Measurements from ENCODE around the gene RAPH1.
"Not testable (repeated sequence)": the region's sequence is repeated elsewhere in the genome, so short reads cannot be mapped to it uniquely, and the experiment has no call there.

Gene RAPH1

DNA sequence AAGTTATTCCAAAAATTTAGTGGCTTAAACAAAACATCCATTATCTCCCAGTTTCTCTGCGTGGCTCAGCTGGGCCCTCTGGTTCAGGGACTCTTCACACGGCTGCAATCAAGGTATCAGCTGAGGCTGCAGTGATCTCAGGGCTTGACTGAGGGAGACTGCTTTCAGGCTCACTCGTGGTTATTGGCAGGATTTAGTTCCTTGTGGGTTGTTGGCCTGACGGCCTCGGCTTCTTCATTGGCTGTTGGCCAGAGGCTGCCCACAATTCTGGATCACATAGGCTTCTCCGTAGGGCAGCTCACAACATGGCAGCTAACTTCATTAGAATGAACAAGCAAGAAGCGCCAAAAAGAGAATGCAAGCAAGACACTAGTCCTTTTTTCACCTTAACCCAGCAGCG lies 116.8 kb downstream of the RAPH1 start:
- no peak for DNase-seq

DNA sequence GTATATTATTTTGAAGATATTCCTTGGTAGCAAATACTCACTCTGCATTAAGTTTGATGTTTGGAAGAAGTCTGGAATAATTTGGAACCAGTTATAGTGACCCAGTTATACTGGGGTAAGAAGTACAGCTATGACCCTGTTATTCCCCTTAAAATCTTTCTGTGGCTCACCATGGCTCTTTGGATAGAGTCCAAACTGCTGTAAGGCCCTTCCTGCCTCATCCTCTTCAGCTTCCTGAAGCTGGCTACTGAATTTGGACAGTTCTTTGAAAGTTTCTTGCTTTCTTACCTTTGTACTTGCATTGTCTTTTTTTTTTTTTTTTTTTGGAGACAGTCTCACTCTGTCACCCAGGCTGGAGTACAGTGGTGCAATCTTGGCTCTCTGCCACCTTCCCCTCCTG lies 121.3 kb downstream of the RAPH1 start:
- no peak for DNase-seq

DNA sequence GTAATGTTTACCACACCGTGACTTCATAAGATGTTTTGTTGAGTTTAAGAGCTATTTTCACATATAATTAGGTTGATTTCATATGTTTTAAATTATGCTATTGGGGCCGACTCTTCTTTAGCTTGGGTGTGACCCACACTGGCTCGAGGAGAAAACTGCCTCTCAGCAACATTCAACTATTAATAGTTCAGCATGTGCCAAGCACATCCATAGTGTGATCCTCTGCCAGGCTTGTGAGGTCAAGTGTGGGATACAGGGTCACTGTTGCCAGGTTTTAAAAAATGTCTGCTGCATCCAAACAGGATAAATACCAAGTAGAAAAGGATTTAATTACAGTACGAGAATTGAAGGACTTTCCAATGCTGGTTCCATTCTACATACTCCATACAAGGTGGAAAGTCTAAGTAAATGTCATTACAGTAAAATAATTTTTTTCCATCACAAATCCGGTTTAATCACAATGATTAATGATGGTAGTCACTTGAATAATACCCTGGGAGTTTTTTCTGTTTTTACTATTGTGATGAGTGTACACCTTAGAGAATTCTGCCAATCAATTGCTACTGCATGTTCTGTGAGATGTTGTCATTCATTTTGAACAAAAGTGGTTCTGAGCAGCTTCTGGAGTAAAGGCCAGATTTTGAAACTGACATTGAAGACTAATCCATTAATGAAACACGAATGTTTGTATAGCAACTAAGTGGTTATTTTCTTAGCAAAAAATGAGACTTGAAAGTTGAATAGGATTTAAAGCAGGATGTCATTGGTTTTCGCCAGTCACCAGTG lies 122.4 kb downstream of the RAPH1 start:
- DNase-seq = no peak

DNA sequence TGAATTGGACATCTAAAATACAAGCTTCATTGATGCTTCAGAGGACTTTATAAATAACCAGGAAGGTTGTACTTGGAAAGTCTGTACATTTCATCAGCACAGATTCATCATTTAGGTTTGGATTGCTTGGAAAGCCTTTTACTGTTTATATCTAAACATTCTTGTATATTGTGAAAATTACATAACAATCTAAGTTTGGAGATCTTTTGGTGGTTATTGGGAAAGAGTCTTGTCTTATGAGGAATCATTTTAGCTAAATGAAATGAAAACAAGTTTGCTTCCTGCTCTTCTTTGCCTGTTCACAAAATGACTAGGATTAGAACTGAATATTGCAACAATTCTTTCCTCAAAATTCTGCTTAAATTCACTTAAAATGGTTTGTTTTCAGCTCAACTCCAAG lies 127.6 kb downstream of the RAPH1 start:
- DNase-seq = no peak

DNA sequence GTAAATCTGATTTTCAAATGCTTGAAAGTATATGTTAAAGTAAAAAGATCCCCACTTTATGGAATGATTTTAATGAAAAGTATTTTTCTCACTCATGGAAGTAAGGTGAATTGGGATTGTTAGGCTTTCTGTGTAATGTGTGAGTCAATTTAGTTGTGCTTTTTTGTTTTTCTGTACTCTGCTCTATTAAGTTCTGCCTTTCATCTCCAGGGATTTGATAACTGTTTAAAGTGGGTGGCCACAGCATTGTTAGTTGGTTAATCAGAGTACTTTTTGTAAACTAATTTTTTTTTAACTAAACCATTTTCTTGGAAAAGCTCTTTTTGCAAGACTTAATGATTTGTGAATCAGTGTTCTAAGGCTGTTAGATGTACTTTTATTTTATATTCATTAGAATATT lies 130.1 kb downstream of the RAPH1 start:
- no peak for DNase-seq

DNA sequence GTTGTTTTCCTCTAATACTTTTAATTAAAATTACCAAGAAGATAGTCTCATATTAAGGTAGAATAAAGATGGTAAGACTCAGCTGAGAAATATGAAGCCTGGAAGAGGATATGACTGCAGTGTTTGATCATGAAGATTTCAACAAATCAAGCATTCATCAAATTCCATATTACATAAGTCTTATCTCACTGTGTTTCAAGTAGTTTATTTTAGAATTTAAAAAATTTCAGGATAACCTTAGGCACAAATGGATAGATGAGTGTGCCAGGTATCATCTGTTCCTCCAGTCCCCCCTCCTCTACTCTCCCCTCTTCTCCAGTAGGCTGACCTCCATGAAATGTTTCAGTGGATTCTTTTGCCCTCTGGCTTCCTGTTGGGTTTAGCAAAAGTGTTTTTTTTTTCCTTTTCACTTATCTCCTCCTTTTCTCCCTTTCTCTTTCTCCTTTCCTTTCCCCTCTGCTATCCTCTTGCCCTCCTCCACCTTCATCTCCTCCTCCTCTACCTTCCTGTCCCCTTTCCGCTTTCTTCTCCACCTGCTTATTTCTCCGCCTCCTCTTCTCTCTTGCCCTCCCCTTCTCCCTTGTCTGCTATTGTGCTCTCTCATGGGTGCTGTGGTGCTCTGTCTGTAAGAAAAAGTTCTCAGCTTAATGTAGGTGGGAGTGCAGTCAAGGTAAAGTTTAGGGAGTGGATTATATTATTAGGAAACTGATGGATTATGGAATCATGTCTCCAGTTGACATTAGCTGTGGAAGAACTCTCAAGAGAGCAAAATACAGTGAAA lies 134.1 kb downstream of the RAPH1 start:
- no peak for DNase-seq

DNA sequence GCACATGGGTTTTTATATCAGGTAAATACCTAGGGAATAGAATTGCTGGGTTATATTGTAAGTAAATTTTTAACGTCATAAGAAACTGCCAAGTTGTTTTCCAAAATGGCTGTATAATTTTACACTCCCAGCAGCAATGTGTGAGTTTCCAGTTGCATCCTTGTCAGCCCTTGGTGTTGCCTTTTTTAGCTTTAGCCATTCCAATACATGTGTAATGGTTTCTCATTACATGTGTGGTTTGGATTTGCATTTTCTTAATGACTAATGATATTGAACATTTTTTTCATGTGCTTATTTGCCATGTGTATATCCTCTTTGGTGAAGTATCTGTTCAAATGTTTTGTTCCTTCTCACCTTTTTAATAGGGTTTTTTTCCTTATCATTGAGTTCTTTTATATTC lies 136.1 kb downstream of the RAPH1 start:
- DNase-seq = no peak

DNA sequence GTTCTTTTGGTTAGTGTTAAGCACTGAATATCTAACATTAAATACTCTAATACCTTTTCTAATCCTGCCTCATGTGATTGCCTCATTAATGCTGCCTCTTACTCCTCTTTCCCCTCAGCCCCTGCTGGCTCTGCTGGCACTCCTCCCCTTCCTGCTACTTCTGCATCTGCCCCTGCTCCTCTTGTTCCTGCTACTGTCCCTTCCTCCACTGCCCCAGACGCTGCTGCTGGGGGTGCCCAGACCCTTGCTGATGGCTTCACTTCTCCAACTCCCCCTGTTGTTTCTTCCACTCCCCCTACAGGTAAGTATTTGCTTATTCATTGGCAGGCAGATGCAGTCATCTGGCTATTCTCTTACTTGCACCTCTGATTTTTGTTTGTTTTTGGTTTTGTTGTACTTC lies 138.4 kb downstream of the RAPH1 start:
- no peak for DNase-seq

DNA sequence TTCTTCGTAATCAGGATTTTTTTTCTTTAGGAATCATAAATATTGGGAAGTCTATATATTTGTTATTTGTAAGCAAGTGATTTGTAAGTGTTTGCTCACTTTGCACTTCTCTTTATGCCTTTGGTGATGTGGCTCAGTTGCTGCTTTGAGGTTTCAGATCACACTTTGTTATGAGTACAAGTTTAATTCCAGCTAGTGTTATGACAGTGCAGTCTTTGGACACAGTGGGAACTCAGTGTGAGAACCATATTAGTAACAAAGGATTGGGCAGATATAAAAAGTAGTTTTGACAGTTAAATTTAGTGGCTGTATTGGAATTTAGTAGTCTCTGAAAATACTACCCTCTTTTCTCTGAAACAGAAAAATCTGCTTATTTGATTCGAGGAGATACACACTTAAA lies 139.2 kb downstream of the RAPH1 start:
- no peak for DNase-seq

DNA sequence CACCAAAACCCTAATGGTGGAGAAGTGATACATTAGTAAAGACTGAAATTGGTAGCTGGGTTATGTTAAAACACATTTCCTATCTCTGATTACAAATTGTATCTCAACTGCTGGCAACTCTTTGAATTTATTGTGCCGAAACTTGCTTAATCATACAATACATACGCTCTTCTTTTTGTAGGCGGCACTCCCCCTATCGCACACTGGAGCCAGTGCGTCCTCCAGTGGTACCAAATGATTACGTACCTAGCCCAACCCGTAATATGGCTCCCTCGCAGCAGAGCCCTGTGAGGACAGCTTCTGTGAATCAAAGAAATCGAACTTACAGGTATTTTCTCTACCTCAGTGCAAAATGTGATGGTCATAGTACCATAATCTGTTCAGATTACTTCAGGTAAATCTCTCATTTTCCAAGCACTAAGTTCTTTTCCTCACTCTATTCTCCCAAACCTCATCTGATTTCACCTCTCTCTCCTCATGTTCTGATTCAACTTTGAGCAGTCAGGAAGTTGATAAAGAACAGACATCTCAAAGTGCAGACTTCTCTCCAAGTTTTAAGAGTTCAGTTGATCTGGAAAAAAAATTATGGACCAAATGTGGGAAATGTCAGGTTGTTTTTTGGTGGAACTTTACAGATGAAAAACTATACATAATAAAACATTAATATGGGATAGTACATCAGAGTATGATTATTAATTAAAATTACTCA lies 140.4 kb downstream of the RAPH1 start:
- DNase-seq = no peak

DNA sequence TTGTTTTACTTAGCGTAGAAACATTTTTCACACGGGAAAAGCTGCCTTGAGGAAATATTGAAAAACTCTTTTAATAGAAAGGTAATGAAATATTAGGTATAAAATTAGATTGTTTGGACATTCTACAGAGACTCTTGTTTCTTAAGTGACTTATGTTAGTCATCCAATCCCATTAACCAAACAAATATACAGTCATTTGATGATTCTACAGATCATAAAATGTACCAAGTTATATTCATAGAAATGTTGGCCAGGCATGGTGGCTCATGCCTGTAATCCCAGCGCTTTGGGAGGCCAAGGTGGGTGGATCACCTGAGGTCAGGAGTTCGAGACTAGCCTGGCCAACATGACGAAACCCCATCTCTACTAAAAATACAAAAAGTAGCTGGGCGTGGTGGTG lies 146.9 kb downstream of the RAPH1 start:
- not testable (repeated sequence) for DNase-seq

DNA sequence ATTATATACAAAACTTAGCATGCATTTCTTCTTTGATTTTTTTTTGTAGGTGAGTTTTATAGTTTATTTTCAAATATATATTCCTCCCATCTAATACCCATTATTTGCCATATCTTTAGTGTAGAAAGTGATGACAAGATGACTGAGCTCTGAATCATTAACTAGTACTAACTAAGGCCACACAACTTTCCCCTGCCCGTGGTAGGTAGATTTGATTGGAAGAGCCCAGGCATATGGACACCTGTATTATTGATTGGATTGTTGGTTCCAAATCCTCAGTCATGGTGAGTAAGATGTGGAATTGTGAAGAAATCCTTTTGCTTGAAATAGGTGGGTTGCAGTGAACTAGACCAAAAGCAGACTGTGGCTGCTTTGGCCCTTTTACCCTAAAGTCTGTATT lies 152.1 kb downstream of the RAPH1 start:
- no peak for DNase-seq

DNA sequence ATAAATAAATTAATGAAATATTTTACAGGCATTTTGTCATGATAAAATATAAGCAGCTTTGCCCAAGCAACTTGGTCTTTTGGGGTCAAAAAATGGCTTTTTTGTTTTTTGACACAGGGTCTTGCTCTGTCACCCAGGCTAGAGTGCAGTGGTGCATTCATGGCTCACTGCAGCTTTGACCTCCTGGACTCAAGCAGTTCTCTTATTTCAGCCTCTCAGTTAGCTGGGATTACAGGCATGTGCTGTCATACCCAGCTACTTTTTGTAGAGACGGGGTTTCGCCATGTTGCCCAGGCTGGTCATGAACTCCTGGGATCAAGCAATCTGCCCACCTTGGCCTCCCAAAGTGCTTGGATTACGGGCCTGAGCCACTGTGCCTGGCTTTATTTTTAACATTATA lies 155.9 kb downstream of the RAPH1 start:
- DNase-seq = no peak

DNA sequence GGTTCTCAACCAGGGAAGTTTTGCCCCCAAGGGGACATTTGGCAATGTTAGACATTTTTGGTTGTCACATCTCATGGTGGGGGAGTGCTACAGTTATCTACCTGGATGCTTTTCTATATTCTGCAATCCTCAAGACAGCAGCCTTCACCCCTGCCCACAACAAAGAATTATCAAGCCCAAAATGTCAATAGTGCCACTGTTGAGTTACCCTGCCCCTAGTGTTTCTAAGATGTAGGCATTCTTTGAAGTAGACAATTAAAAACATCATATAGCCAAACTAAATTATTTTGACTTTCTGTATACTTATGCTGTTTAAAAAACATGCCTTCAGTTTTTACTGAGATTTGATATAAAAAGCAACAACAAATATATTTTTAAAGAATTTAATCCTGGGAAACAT lies 158.9 kb downstream of the RAPH1 start:
- no peak for DNase-seq

DNA sequence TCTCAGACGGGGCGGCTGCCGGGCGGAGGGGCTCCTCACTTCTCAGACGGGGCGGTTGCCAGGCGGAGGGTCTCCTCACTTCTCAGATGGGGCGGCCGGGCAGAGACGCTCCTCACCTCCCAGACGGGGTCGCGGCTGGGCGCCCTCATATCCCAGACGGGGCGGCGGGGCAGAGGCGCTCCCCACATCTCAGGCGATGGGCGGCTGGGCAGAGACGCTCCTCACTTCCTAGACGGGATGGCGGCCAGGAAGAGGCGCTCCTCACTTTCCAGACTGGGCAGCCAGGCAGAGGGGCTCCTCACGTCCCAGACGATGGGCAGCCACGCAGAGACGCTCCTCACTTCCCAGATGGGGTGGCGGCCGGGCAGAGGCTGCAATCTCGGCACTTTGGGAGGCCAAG lies 162.4 kb downstream of the RAPH1 start:
- DNase-seq = not testable (repeated sequence)

DNA sequence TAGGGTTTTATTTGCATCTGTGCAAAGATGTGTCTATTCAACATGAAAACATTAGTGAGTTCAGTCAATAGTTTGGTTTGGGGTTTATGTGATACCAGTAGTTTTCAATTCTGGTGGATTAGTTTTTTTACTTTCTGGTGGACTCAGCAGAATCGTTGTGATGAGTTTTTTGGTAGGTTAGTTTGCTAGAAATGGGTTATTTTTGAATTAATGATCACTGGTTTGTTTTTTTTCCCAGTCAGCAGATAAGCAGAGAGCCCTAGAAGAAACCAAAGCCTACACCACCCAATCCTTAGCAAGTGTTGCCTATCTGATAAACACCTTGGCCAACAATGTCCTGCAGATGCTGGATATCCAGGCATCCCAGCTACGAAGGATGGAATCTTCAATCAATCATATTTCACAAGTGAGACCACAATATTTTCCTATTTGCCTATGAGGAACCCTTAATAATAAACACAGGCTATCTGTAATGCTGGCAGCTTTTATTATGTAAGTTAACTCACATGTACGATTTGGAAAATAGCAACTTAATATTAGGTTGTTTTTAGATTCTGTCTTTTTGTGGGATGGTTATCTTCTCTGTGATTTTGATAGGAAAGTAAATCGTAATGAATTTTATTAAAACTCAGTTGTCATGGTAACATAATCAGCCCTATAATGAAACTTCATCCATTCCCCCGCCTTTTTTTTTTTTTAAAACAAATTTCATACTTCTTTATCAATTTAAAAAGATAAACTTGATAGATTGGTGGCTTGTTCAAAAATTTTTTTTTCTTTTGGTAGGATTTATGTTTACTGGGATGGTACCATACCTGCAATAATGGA lies 168.2 kb downstream of the RAPH1 start:
- DNase-seq = no peak

DNA sequence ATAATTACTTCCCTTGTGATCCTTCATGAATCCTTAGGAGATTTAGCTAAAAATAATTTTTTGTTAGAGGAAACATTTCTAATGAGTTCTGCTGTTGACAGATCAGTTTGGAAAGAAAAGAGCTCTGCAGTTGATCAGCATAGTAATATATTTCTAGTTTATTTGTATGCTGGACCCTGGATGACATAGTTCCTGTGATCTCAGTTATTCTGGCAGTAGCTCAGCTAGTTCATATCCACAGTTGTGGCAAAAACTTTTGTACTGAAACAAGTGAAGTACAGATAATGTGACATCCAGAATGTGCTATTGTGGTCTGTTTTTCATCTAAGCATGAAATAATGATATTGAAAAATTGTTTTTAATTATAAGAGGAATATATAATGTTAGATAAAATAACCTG lies 173.2 kb downstream of the RAPH1 start:
- no peak for DNase-seq

DNA sequence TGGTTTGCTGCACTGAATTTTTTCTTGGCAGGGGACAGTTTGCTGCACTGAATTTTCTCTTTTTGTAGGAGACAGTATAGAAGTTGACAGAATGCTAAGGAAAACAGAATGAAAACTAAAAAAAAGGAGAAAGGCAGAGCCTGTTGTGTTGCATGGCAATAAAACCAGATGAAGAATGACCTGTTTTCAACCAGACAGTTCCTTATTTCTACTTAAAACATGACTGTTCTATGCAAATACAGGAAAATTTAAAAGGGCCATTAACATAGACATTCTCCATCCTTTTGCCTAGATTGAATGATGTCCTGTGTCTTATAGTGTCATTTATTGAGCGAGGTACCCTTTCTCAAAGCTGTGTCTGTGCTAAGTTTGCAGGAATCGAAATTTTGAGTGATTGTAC lies 173.6 kb downstream of the RAPH1 start:
- no peak for DNase-seq

DNA sequence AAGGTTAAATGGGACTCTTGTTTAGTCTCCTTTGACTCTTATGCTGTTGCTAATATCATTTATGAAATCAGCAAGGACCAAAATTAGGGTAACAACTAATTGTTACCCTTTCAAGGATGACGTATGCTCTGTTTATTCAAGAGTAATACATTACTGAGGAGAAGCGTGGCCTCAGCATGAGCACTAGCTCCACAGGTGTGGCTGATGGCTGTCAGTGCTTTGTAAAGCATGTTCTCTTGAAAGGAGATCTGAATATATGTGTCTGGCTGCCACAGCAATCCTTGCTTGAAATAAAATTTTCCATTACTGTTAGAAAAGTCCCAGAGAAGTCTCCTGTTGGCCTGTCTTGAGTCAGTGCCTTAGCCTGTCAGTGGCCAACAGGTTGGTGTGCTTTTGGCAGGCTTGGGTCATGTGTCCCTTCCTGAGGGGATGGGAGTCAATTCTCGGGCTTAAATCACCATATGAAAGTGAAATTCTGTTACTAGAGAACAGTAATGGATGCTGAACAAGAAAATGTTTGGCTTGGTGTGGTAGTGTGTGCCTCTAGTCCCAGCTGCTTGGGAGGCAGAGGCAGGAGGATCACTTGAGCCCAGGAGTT lies 174.2 kb downstream of the RAPH1 start:
- DNase-seq = peak; percentile 9

DNA sequence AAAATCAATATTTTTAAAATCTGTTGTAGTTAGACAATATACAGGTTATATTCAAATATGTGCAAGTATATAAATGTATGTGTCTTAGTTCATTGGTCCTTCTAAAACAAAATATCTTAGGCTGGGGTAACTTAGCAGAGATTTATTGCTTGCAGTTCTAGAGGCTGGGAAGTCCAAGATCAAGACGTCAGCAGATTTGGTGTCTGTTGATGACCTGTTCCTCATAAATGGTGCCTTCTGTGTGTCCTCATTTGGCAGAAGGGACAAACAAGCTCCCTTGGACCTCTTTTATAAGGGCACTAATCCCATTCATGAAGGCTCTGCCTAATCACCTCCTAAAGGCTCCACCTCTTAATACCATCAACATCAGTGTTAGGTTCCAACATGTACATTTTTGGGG lies 175.7 kb downstream of the RAPH1 start:
- DNase-seq = no peak

DNA sequence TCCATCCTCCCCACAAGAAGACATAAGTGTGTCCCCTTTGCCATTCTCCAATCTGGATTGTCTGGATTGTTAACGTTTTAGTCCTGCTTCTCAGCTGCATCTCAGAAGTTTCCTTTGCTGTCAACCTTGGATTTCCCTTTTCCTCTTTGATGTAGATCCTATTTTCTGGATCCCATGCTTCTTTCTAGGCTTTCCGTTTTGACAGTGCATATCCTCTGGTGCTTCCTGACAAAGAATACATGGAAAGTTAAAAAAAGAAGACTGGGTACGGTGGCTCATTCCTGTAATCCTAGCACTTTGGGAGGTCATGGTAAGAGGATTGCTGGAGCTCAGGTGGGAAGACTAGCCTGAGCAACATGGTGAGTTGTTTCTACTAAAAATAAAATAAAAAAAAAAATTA lies 180.1 kb downstream of the RAPH1 start:
- DNase-seq = no peak

DNA sequence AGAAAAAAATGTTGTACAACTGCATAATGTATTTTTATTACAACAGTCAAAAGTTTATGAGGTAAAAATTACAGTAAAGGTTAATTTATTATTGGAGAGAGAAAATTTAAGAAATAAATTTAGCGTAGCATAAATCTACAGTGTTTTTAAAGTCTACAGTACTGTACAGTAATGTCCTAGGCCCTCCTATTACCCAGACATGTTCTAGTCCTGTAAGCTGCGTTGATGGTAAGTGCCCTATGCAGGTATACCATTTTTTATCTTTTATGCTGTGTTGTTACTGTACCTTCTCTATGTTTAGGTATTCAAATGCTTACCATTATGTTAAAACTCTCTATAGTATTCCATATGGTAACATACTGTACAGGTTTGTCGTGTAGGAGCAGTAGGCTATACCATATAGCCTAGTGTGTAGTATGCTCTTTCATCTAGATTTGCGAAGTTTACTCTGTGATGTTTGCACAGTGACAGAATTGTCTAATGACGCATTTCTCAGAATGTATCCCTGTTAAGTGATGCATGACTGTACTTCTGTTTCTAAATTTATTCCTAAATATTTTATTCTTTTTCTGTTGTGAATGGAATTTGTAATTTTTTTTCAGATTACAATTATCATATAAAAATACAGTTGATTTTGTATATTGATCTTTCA lies 182.4 kb downstream of the RAPH1 start:
- peak; percentile 10 for DNase-seq

Measured in NCI-H510A (cell line).